K562 (cell line): ENCODE data around the gene LRRC10. TPM values are rescaled to one million over a fixed set of nuclear protein-coding genes. Genes with fewer than 3 reads are reported as not detected.

ENCODE experiments used
- HDAC2 ChIP-seq: fragments of 450-650 bp; IDR thresholded peaks from 2 replicates; pipeline ENCODE4 v1.6.1; 2016; ENCODE audit warnings: mild to moderate bottlenecking
- IFI16 ChIP-seq: fragments of 250-450 bp; sonication (Bioruptor Pico); IDR thresholded peaks from 2 replicates; pipeline ENCODE4 v2.1.2; 2022; ENCODE audit warnings: mild to moderate bottlenecking, inconsistent platforms
- IRF2 ChIP-seq: sonication (generic); formaldehyde crosslinking; IDR thresholded peaks from 2 replicates; pipeline ENCODE4 v1.8.1; 2022; ENCODE audit warnings: mild to moderate bottlenecking, missing genetic modification reagents
- MCM3 ChIP-seq: fragments of 450-650 bp; IDR thresholded peaks from 2 replicates; pipeline ENCODE4 v1.6.1; 2016
- NRF1 ChIP-seq, 2 experiments: fragments of 450-650 bp; IDR thresholded peaks in 1 of 2; conservative IDR thresholded peaks in 1 of 2; 2 replicates each; pipeline ENCODE4 v1.6.1; 2014; ENCODE audit warnings: mild to moderate bottlenecking in 2 of 2
- PML ChIP-seq: IDR thresholded peaks from 2 replicates; pipeline ENCODE4 v1.6.1; 2012; ENCODE audit warnings: low read length, inconsistent platforms
- PYGO2 ChIP-seq: fragments of 450-650 bp; IDR thresholded peaks from 2 replicates; pipeline ENCODE4 v1.6.1; 2016; ENCODE audit warnings: mild to moderate bottlenecking, missing genetic modification characterization, moderate library complexity, missing compliant biosample characterization
- RAD21 ChIP-seq, 2 experiments: fragments of 250-450 bp in 1 of 2; fragments of 450-650 bp in 1 of 2; sonication (Bioruptor Pico) in 1 of 2; formaldehyde crosslinking in 1 of 2; IDR thresholded peaks in 1 of 2; conservative IDR thresholded peaks in 1 of 2; 2 replicates each; pipeline versions ENCODE4 v1.4.0 to v1.8.0; 2020 to 2022; ENCODE audit warnings: mild to moderate bottlenecking in 2 of 2, moderate library complexity in 1 of 2
- RB1 ChIP-seq: fragments of 450-650 bp; IDR thresholded peaks from 2 replicates; pipeline ENCODE4 v1.6.1; 2017; ENCODE audit warnings: low read depth, mild to moderate bottlenecking
- RBFOX2 ChIP-seq: fragments of 200-400 bp; formaldehyde crosslinking; IDR thresholded peaks from 2 replicates; pipeline ENCODE4 v1.6.1; 2017; ENCODE audit warnings: low read depth, mild to moderate bottlenecking, low read length, moderate library complexity
- ZBTB33 ChIP-seq: sonication (generic); formaldehyde crosslinking; IDR thresholded peaks from 2 replicates; pipeline ENCODE4 v1.8.1; 2023; ENCODE audit warnings: mild to moderate bottlenecking, missing genetic modification reagents
- ZBTB5 ChIP-seq: fragments of 450-650 bp; IDR thresholded peaks from 2 replicates; pipeline ENCODE4 v1.6.1; 2017; ENCODE audit warnings: antibody characterized with exemption
- ZNF121 ChIP-seq: sonication (generic); formaldehyde crosslinking; conservative IDR thresholded peaks from 2 replicates; pipeline ENCODE4 v1.8.0; 2022; ENCODE audit warnings: missing genetic modification reagents
- polyA plus RNA-seq, 8 experiments: library from polyadenylated mRNA; depleted of rRNA in 4 of 8; stranded (reverse) in 5 of 8; unstranded in 3 of 8; fragments of >200 nt; fragmentation: Nextera tagmentation in 2 of 8; fragmentation: Illumina TruSeq in 1 of 8; extraction: Ambion mirVana in 2 of 8; extraction: Trizol in 1 of 8; gene quantifications; 2 replicates each; pipeline versions ENCODE4 v1.2.1 to v1.2.3, GENCODE V29; 2011 to 2014; ENCODE audit warnings: inconsistent platforms in 1 of 8, missing spikeins in 1 of 8
- total RNA-seq, 7 experiments: library from RNA; depleted of rRNA in 6 of 7; stranded (reverse); fragments of >200 nt in 6 of 7; fragmentation: Illumina TruSeq in 2 of 7; extraction: Trizol in 2 of 7; gene quantifications; 2 replicates each; pipeline versions ENCODE4 v1.2.1 to v1.2.3, GENCODE V29; 2011 to 2021; ENCODE audit warnings: low replicate concordance in 1 of 7
- TF ChIP-seq, protein P1 (sequence below): fragments of 250-450 bp; sonication (Bioruptor Pico); IDR thresholded peaks from 2 replicates; pipeline ENCODE4 v1.4.0; 2020; ENCODE audit warnings: mild to moderate bottlenecking

LRRC10 gene
- total and polyA plus RNA-seq, 9 of the 15 experiments (the other 6 are each of a cell fraction or from before 2014, with no cell fraction given) = 0.09 TPM; not detected in 8

DNA sequence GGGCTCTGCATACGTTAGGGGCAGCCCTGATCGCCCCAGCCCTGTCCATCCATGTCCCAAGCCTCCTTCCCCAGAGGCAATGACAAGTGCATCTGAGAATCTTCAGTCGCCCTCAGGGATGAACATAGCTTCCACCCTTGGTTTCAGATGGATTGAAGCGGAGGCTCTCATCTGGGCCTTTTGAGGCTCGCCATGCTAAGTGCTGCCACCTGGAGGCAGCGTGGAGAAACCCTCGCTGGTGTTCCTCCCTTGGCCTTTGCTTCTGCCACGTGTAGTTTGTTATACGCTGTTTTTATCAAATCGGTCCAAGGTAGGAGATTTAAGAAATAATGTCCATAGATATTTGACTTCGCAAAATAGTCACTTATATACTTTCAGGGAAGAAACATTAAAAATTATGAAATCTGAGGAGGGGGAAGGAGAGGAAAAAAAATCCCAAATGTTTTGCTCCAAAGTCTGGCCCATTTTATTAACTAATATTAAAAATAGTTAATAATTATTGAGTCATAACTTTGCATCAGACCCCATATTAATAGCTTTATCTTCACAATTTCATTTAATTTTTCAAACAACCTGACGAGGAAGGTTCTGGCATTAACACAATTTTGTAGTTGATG is 28.8 kb upstream of the LRRC10 start (continued):
- TF ChIP-seq, protein P1, sequence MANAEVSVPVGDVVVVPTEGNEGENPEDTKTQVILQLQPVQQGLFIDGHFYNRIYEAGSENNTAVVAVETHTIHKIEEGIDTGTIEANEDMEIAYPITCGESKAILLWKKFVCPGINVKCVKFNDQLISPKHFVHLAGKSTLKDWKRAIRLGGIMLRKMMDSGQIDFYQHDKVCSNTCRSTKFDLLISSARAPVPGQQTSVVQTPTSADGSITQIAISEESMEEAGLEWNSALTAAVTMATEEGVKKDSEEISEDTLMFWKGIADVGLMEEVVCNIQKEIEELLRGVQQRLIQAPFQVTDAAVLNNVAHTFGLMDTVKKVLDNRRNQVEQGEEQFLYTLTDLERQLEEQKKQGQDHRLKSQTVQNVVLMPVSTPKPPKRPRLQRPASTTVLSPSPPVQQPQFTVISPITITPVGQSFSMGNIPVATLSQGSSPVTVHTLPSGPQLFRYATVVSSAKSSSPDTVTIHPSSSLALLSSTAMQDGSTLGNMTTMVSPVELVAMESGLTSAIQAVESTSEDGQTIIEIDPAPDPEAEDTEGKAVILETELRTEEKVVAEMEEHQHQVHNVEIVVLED (CRISPR knock-in tag) = no peak
- no peak for TF ChIP-seq PML
- no peak for TF ChIP-seq HDAC2
- no peak for TF ChIP-seq IFI16 (CRISPR knock-in tag)
- no peak for TF ChIP-seq MCM3
- TF ChIP-seq ZBTB5 = no peak
- TF ChIP-seq RB1 = 0 out of 2 replicates have a peak, but pooled peaks have one; percentile 30
- TF ChIP-seq ZBTB33 = 0 out of 2 replicates have a peak, but pooled peaks have one; percentile 11
- no peak for TF ChIP-seq RBFOX2
- TF ChIP-seq PYGO2 (tag) = no peak
- TF ChIP-seq RAD21 (CRISPR knock-in tag; conservative IDR thresholded peaks at IDR 0.05 in 1 of 2, IDR thresholded peaks at IDR 0.05 in 1 of 2) = peak; percentile 79 to 81
- no peak for TF ChIP-seq NRF1 (conservative IDR thresholded peaks at IDR 0.05 in 1 of 2, IDR thresholded peaks at IDR 0.05 in 1 of 2)
- no peak for TF ChIP-seq IRF2
- TF ChIP-seq ZNF121 (CRISPR knock-in tag) = no peak
